Neuronal stem cell (in vitro differentiated cells): ENCODE measurements around the gene HYAL1.

Experiments used
- DNase-seq: peaks from one replicate; pipeline ENCODE4 v3.0.0-alpha.2; 2013; ENCODE audit warnings: low spot score
- H2AFZ ChIP-seq: one replicate; pipeline ENCODE4 v1.6.1; 2013; ENCODE audit warnings: mild to moderate bottlenecking, low read length, inconsistent platforms
- H2AK5ac ChIP-seq: 2 replicates; pipeline ENCODE4 v1.6.1; 2013; ENCODE audit warnings: low read depth, mild to moderate bottlenecking, inconsistent platforms, low read length, moderate library complexity, mixed read lengths
- H2BK120ac ChIP-seq: 2 replicates; pipeline ENCODE4 v1.6.1; 2013; ENCODE audit warnings: low read depth, mild to moderate bottlenecking, inconsistent platforms, low read length, moderate library complexity, mixed read lengths
- H2BK12ac ChIP-seq: one replicate; pipeline ENCODE4 v1.6.1; 2013; ENCODE audit warnings: low read length, inconsistent platforms
- H2BK15ac ChIP-seq: 2 replicates; pipeline ENCODE4 v1.6.1; 2013; ENCODE audit warnings: mild to moderate bottlenecking, low read length, inconsistent platforms, mixed read lengths
- H2BK5ac ChIP-seq: one replicate; pipeline ENCODE4 v1.6.1; 2013; ENCODE audit warnings: inconsistent platforms, mild to moderate bottlenecking, low read length, moderate library complexity
- H3K14ac ChIP-seq: one replicate; pipeline ENCODE4 v1.6.1; 2013; ENCODE audit warnings: low read length, inconsistent platforms
- H3K18ac ChIP-seq: 2 replicates; pipeline ENCODE4 v1.6.1; 2013; ENCODE audit warnings: low read length, inconsistent platforms
- H3K23ac ChIP-seq: 2 replicates; pipeline ENCODE4 v1.6.1; 2013; ENCODE audit warnings: low read depth, mild to moderate bottlenecking, mixed read lengths, low read length, inconsistent platforms; ENCODE audit not compliant: poor library complexity
- H3K27ac ChIP-seq: replicated peaks from 3 replicates; pipeline ENCODE4 v1.5.1; 2013; ENCODE audit warnings: low read length, inconsistent platforms
- H3K27me3 ChIP-seq, 3 experiments: 2 replicates each; pipeline ENCODE4 v1.6.1; 2013; ENCODE audit warnings: low read length in 3 of 3, mild to moderate bottlenecking in 2 of 3, inconsistent platforms in 1 of 3, low read depth in 1 of 3, mixed read lengths in 1 of 3, moderate library complexity in 1 of 3; ENCODE audit not compliant: control insufficient read depth in 3 of 3, insufficient read depth in 3 of 3
- H3K36me3 ChIP-seq, 2 donors: replicated peaks in 1 of 2; 2 replicates each; pipeline ENCODE4 v1.6.1; 2013; ENCODE audit warnings: low read length in 2 of 2; ENCODE audit not compliant: control insufficient read depth in 2 of 2, insufficient read depth in 2 of 2
- H3K4ac ChIP-seq: 2 replicates; pipeline ENCODE4 v1.6.1; 2013; ENCODE audit warnings: inconsistent platforms, mild to moderate bottlenecking, low read length, moderate library complexity
- H3K4me1 ChIP-seq, 2 donors: 1 replicate in 1 of 2; 2 replicates in 1 of 2; pipeline ENCODE4 v1.6.1; 2013; ENCODE audit warnings: low read length in 2 of 2, low read depth in 1 of 2; ENCODE audit not compliant: control insufficient read depth in 2 of 2, insufficient read depth in 1 of 2
- H3K4me2 ChIP-seq: one replicate; pipeline ENCODE4 v1.6.1; 2013; ENCODE audit warnings: mild to moderate bottlenecking, low read length, inconsistent platforms; ENCODE audit not compliant: insufficient read depth, poor library complexity, severe bottlenecking
- H3K4me3 ChIP-seq, 2 donors: 2 replicates each; pipeline ENCODE4 v1.5.1; 2013; ENCODE audit warnings: low read length in 2 of 2, mild to moderate bottlenecking in 2 of 2, inconsistent platforms in 1 of 2, moderate library complexity in 1 of 2
- H3K79me1 ChIP-seq: one replicate; pipeline ENCODE4 v1.6.1; 2013; ENCODE audit warnings: low read depth, mild to moderate bottlenecking, inconsistent platforms, low read length, moderate library complexity
- H3K9ac ChIP-seq: one replicate; pipeline ENCODE4 v1.6.1; 2013; ENCODE audit warnings: mild to moderate bottlenecking, low read depth, low read length, inconsistent platforms; ENCODE audit not compliant: poor library complexity
- H3K9me3 ChIP-seq, 2 donors: replicated peaks in 1 of 2; 2 replicates each; pipeline versions ENCODE3 to v1.6.1; 2013; ENCODE audit warnings: low read length in 2 of 2, mild to moderate bottlenecking in 2 of 2, inconsistent platforms in 1 of 2, low read depth in 1 of 2, mixed read lengths in 1 of 2, moderate library complexity in 1 of 2; ENCODE audit not compliant: control insufficient read depth in 2 of 2, insufficient read depth in 1 of 2
- H4K8ac ChIP-seq: one replicate; pipeline ENCODE4 v1.6.1; 2013; ENCODE audit warnings: low read depth, mild to moderate bottlenecking, inconsistent platforms, low read length, moderate library complexity
- H4K91ac ChIP-seq: one replicate; pipeline ENCODE4 v1.6.1; 2013; ENCODE audit warnings: low read length, low read depth, mild to moderate bottlenecking, inconsistent platforms; ENCODE audit not compliant: poor library complexity
- WGBS, 2 donors: extraction: QIAGEN DNeasy Blood & Tissue Kit; methylation state at CpG; one replicate each; pipeline ENCODE4 v1.1.7; 2013; ENCODE audit warnings: missing lambda C conversion rate in 2 of 2, mixed read lengths in 1 of 2; ENCODE audit not compliant: insufficient read length in 2 of 2, insufficient replicate concordance in 1 of 2; ENCODE audit errors: extremely low coverage in 2 of 2; 5-methylcytosine and 5-hydroxymethylcytosine counted together

HYAL1 gene

DNA sequence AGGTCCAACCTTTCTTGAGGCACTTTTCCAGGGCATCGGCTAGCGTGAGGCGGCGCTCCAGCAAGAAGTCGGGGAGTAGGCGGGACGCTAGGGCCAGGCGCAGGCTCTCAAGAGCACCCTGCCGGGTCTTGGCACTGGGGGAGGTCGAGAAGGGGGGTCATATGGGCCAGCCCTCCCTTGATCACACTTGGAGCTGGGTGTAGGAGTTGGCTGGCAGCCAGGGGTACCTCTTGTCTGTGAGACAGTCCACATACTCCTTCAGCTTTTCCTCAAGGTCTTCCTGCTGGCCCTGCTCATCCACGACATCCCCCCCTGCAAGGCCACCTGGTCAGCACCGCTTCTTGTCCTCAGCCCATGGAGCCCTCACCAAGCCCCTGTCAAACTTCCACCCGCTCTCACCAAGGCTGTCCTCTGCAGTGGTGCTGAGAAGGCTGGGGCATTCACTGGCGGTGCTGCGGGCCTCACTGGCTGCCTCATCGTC is 13.2 kb downstream of the HYAL1 start:
- Histone ChIP-seq H3K18ac (no peak overlapping the region), H3K27ac (no peak overlapping the region), H3K36me3 (peaks cover 36 to 50% of the 10 kb centered on the region in 2 donors), H3K79me1 (peaks cover 17% of the 10 kb centered on the region), H2AK5ac (no peak overlapping the region), H3K4me1 (peaks cover 11 to 12% of the 10 kb centered on the region in 2 donors), H2BK5ac (no peak overlapping the region), H3K4ac (no peak overlapping the region), H3K9me3 (no peaks in the 10 kb centered on the region), H3K4me3 (peak overlapping the region; percentile 30 to 99), H3K4me2 (no peak overlapping the region), H2AFZ (no peak overlapping the region), H3K23ac (no peak overlapping the region), H3K9ac (no peak overlapping the region), H4K91ac (no peak overlapping the region), H2BK15ac (no peak overlapping the region), H4K8ac (no peak overlapping the region), H3K14ac (no peak overlapping the region), H2BK12ac (no peak overlapping the region), H2BK120ac (no peak overlapping the region), H3K27me3 (no peaks in the 10 kb centered on the region)
- no CpG with 5 or more reads among the region's 16 CpGs for WGBS, 2 donors
- no peak for DNase-seq

DNA sequence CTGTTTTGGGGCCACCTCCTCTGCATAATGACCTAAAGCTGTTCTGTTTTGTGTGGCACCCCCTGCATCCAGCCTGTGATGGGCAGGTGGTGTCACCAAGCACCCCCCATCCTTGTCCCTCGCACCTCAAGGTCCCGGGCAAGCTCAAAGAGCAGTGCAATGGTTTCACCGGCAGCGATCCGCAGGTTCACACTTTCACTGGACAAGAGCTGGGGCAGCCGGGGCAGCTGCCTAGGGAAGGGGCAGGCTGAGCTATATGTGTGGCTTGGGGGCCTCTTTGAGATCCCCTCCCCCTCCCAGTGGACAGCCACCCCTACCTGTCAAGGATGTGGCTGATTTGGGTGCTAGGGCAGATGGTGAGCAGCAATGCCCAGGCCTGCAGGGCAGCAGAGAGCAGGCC is 14.2 kb downstream of the HYAL1 start:
- Histone ChIP-seq H3K18ac (no peak overlapping the region), H3K79me1 (peaks cover 17% of the 10 kb centered on the region), H2AK5ac (no peak overlapping the region), H3K4me3 (no peak overlapping the region), H4K8ac (no peak overlapping the region), H3K27ac (no peak overlapping the region), H2AFZ (no peak overlapping the region), H3K4me1 (peaks cover 11 to 12% of the 10 kb centered on the region in 2 donors), H3K4me2 (no peak overlapping the region), H3K23ac (no peak overlapping the region), H4K91ac (no peak overlapping the region), H3K14ac (no peak overlapping the region), H3K9ac (no peak overlapping the region), H2BK120ac (no peak overlapping the region), H2BK12ac (no peak overlapping the region), H3K9me3 (no peaks in the 10 kb centered on the region), H3K4ac (no peak overlapping the region), H3K27me3 (no peaks in the 10 kb centered on the region), H2BK5ac (no peak overlapping the region), H2BK15ac (no peak overlapping the region), H3K36me3 (peaks cover 36 to 50% of the 10 kb centered on the region in 2 donors)
- no peak for DNase-seq
- WGBS, 2 donors, result no CpG with 5 or more reads among the region's 6 CpGs

DNA sequence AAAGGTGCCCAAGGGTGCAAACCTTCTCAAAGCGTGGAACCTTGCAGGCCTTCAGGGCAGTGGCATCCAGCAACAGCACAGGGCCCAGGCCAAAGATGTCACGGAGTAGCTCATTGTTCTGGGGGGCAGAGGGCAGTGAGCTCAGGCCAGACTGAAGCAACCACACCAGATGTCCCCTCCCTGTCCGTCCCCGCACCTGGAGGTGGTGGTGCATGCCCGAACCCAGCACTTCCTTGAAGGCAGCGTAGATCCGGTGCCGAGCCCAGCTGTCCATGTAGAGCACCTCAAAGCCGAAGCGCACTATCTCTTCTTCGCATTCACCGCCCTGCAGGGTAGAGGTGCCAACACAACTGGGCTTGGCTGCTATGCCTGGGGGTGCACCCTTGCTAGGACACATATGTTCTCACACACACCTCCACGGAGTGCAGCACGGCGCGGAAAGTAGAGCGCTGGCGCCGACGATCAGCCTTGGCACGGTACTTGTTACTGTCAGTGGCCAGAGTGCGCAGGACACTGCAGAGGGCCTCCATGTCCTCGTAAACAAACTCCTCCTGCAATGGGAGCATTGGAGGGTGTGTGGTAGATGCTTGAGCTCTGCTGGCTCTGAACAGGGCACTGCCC is 14.9 kb downstream of the HYAL1 start:
- no peak overlapping the region for H2AK5ac ChIP-seq
- no peak for DNase-seq

DNA sequence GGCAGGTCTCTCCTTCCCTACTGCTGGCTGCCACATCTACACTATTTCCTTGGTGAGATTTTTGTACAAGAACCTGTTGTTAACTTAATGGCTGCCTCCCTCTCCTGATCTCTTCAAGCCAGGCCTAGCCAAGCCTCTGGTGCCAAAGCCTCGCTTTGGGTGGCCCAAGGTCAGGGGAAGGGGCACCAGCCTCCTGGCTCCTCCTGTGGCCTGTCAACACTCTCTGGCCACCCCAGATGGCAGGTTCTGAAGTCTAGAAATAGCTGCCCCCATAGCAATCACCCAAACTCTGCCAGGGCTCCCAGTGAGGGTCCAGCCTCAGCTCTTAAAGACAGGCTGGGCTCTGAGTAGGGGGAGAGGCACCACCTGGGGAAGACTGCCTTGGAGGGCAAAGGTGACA is 16.1 kb downstream of the HYAL1 start:
- Histone ChIP-seq H3K23ac (no peak overlapping the region), H3K27ac (no peak overlapping the region), H2BK120ac (no peak overlapping the region), H2BK5ac (no peak overlapping the region), H4K8ac (no peak overlapping the region), H3K9me3 (no peaks in the 10 kb centered on the region), H2BK12ac (no peak overlapping the region), H3K14ac (no peak overlapping the region), H3K9ac (no peak overlapping the region), H3K18ac (no peak overlapping the region), H3K36me3 (peaks cover 36 to 50% of the 10 kb centered on the region in 2 donors), H3K79me1 (peaks cover 17% of the 10 kb centered on the region), H4K91ac (no peak overlapping the region), H3K4me1 (peaks cover 7% of the 10 kb centered on the region in 2 donors), H3K4me2 (no peak overlapping the region), H2AFZ (no peak overlapping the region), H3K27me3 (no peaks in the 10 kb centered on the region), H2BK15ac (no peak overlapping the region), H3K4ac (no peak overlapping the region), H3K4me3 (no peak overlapping the region), H2AK5ac (no peak overlapping the region)
- WGBS, 2 donors, result no CpG with 5 or more reads among the region's 1 CpG
- no peak for DNase-seq

More for the DNA sequence above, 14.9 kb downstream of the HYAL1 start:
- Histone ChIP-seq H3K18ac (no peak overlapping the region), H3K9me3 (no peaks in the 10 kb centered on the region), H2BK120ac (no peak overlapping the region), H2BK12ac (no peak overlapping the region), H2BK15ac (no peak overlapping the region), H3K4me1 (peaks cover 11 to 12% of the 10 kb centered on the region in 2 donors), H3K36me3 (peaks cover 36 to 50% of the 10 kb centered on the region in 2 donors), H2BK5ac (peak overlapping the region; percentile 53), H3K27ac (no peak overlapping the region), H3K14ac (no peak overlapping the region), H3K9ac (no peak overlapping the region), H3K4me3 (no peak overlapping the region), H3K4me2 (no peak overlapping the region), H2AFZ (no peak overlapping the region), H3K79me1 (peaks cover 17% of the 10 kb centered on the region), H4K91ac (no peak overlapping the region), H3K27me3 (no peaks in the 10 kb centered on the region), H3K23ac (peak overlapping the region; percentile 17), H4K8ac (no peak overlapping the region), H3K4ac (no peak overlapping the region)
- WGBS, 2 donors, result no CpG with 5 or more reads among the region's 23 CpGs
